GM23338 (cell line): ENCODE data around the gene IL1R1. TPM values are rescaled to one million over a fixed set of nuclear protein-coding genes. Genes with fewer than 3 reads are reported as not detected.

ENCODE experiments used
- ATAC-seq: fragments of 200-7000 bp; cut with Tn5 transposase; 3 replicates; pipeline ENCODE4 v1.9.1; 2020
- DNase-seq: peaks from one replicate; pipeline ENCODE4 v3.0.0-alpha.2; 2015; ENCODE audit warnings: low spot score
- H2AFZ ChIP-seq: fragments of 200-600 bp; sonication (generic); 2 replicates; pipeline ENCODE4 v1.8.0; 2016; ENCODE audit warnings: antibody characterized with exemption, mild to moderate bottlenecking, moderate library complexity
- H3F3A ChIP-seq: fragments of 200-600 bp; sonication (generic); replicated peaks from 2 replicates; pipeline ENCODE4 v1.8.0; 2017; ENCODE audit warnings: antibody characterized with exemption, mixed run types, low read depth
- H3K27ac ChIP-seq: fragments of 200-600 bp; sonication (generic); 2 replicates; pipeline ENCODE4 v1.6.1; 2016; ENCODE audit warnings: low read depth
- H3K27me3 ChIP-seq: fragments of 200-600 bp; sonication (generic); 2 replicates; pipeline ENCODE4 v1.8.0; 2016; ENCODE audit warnings: mild to moderate bottlenecking, mixed run types, moderate library complexity; ENCODE audit not compliant: insufficient read depth
- H3K36me3 ChIP-seq: fragments of 200-600 bp; sonication (generic); 2 replicates; pipeline ENCODE4 v1.8.0; 2016; ENCODE audit warnings: mild to moderate bottlenecking; ENCODE audit not compliant: insufficient read depth
- H3K4me1 ChIP-seq: fragments of 200-600 bp; sonication (generic); 2 replicates; pipeline ENCODE4 v1.8.0; 2016; ENCODE audit warnings: mild to moderate bottlenecking, moderate library complexity; ENCODE audit not compliant: insufficient read depth
- H3K4me2 ChIP-seq: fragments of 200-600 bp; sonication (generic); 2 replicates; pipeline ENCODE4 v1.7.1; 2017; ENCODE audit warnings: mixed run types
- H3K4me3 ChIP-seq: fragments of 200-600 bp; sonication (generic); 2 replicates; pipeline ENCODE4 v1.6.1; 2016; ENCODE audit warnings: mixed run types
- H3K79me2 ChIP-seq: fragments of 200-600 bp; sonication (generic); replicated peaks from 2 replicates; pipeline ENCODE4 v1.8.0; 2017; ENCODE audit warnings: mild to moderate bottlenecking; ENCODE audit not compliant: insufficient read depth
- H3K9me2 ChIP-seq: fragments of 200-600 bp; sonication (generic); 2 replicates; pipeline ENCODE4 v1.8.0; 2017; ENCODE audit not compliant: insufficient read depth
- H4K20me1 ChIP-seq: fragments of 200-600 bp; sonication (generic); replicated peaks from 2 replicates; pipeline ENCODE4 v1.8.0; 2017; ENCODE audit warnings: mild to moderate bottlenecking; ENCODE audit not compliant: insufficient read depth
- H3K27ac Mint-ChIP-seq: 2 replicates; pipeline ENCODE4 v1.8.0; 2020; ENCODE audit warnings: inconsistent platforms, mild to moderate bottlenecking, moderate library complexity, mixed read lengths
- H3K27me3 Mint-ChIP-seq: 3 replicates; pipeline ENCODE4 v1.8.0; 2022; ENCODE audit warnings: low read depth, mild to moderate bottlenecking, moderate library complexity, mixed read lengths, inconsistent platforms; ENCODE audit not compliant: insufficient read depth, poor library complexity
- H3K36me3 Mint-ChIP-seq: 3 replicates; pipeline ENCODE4 v1.8.0; 2021; ENCODE audit warnings: low read depth, mild to moderate bottlenecking, inconsistent platforms, moderate library complexity, mixed read lengths
- H3K4me1 Mint-ChIP-seq: 3 replicates; pipeline ENCODE4 v1.8.0; 2020; ENCODE audit warnings: mild to moderate bottlenecking, inconsistent platforms, mixed read lengths
- H3K4me3 Mint-ChIP-seq: 3 replicates; pipeline ENCODE4 v1.8.0; 2021; ENCODE audit warnings: moderate library complexity, mild to moderate bottlenecking, inconsistent platforms, mixed read lengths
- H3K9me3 Mint-ChIP-seq: 3 replicates; pipeline ENCODE4 v1.8.0; 2020; ENCODE audit warnings: moderate library complexity, mild to moderate bottlenecking, inconsistent platforms, mixed read lengths
- CREB1 ChIP-seq: fragments of 250-450 bp; sonication (Bioruptor Pico); IDR thresholded peaks from 2 replicates; pipeline ENCODE4 v1.5.0; 2020; ENCODE audit warnings: low read depth, mild to moderate bottlenecking, moderate library complexity
- EZH2 ChIP-seq: fragments of 200-600 bp; sonication (generic); IDR thresholded peaks from one replicate; pipeline ENCODE4 v1.8.0; 2017; ENCODE audit warnings: antibody characterized with exemption, mild to moderate bottlenecking, low read depth; ENCODE audit not compliant: unreplicated experiment
- EZH2phosphoT487 ChIP-seq: fragments of 200-600 bp; sonication (generic); IDR thresholded peaks from one replicate; pipeline ENCODE4 v1.8.1; 2018; ENCODE audit warnings: antibody characterized with exemption; ENCODE audit not compliant: unreplicated experiment
- JUNB ChIP-seq: IDR thresholded peaks from one replicate; pipeline ENCODE4 v1.6.1; 2016; ENCODE audit warnings: antibody characterized with exemption; ENCODE audit not compliant: unreplicated experiment
- NANOG ChIP-seq: IDR thresholded peaks from 2 replicates; pipeline ENCODE4 v1.6.1; 2016; ENCODE audit warnings: antibody characterized with exemption, borderline replicate concordance
- POLR2AphosphoS5 ChIP-seq: IDR thresholded peaks from 2 replicates; pipeline ENCODE4 v1.6.1; 2016; ENCODE audit warnings: antibody characterized with exemption, low read depth
- STAT1 ChIP-seq: IDR thresholded peaks from one replicate; pipeline ENCODE4 v1.6.1; 2016; ENCODE audit warnings: antibody characterized with exemption; ENCODE audit not compliant: unreplicated experiment
- ZNF114 ChIP-seq: fragments of 250-450 bp; sonication (Bioruptor Pico); IDR thresholded peaks from 2 replicates; pipeline ENCODE4 v1.5.0; 2020; ENCODE audit warnings: mild to moderate bottlenecking, moderate library complexity
- ZNF331 ChIP-seq: fragments of 250-450 bp; sonication (Bioruptor Pico); IDR thresholded peaks from 2 replicates; pipeline ENCODE4 v1.5.0; 2020; ENCODE audit warnings: low read depth, mild to moderate bottlenecking, moderate library complexity
- polyA plus RNA-seq: library from polyadenylated mRNA; unstranded; fragments of >200 nt; fragmentation: Nextera tagmentation; extraction: Ambion mirVana; gene quantifications from 2 replicates; pipeline ENCODE4 v1.2.1, GENCODE V29; 2016
- total RNA-seq: library from RNA; depleted of rRNA; stranded (reverse); fragments of >200 nt; shearing (Covaris generic); gene quantifications from 2 replicates; pipeline ENCODE4 v1.2.3, GENCODE V29; 2014
- TF ChIP-seq, protein P1 (sequence below): fragments of 250-450 bp; sonication (Bioruptor Pico); IDR thresholded peaks from 2 replicates; pipeline ENCODE4 v1.5.0; 2020; ENCODE audit warnings: mild to moderate bottlenecking, moderate library complexity
- TF ChIP-seq, protein P2 (sequence below): IDR thresholded peaks from one replicate; pipeline ENCODE4 v1.6.1; 2018; ENCODE audit warnings: antibody characterized with exemption; ENCODE audit not compliant: unreplicated experiment
- TF ChIP-seq, protein P3 (sequence below): IDR thresholded peaks from 2 replicates; pipeline ENCODE4 v1.6.1; 2016; ENCODE audit warnings: antibody characterized with exemption
- TF ChIP-seq, protein P4 (sequence below), 2 experiments: fragments of 200-600 bp in 1 of 2; sonication (generic) in 1 of 2; conservative IDR thresholded peaks; 2 replicates each; pipeline versions ENCODE4 v1.5.1 to v1.6.1; 2016 to 2017; ENCODE audit warnings: antibody characterized with exemption in 2 of 2, low read depth in 2 of 2, mild to moderate bottlenecking in 2 of 2, moderate library complexity in 1 of 2

IL1R1 gene
- total and polyA plus RNA-seq, 2 experiments from 2014 or later = 0.17 TPM; not detected in 1

DNA sequence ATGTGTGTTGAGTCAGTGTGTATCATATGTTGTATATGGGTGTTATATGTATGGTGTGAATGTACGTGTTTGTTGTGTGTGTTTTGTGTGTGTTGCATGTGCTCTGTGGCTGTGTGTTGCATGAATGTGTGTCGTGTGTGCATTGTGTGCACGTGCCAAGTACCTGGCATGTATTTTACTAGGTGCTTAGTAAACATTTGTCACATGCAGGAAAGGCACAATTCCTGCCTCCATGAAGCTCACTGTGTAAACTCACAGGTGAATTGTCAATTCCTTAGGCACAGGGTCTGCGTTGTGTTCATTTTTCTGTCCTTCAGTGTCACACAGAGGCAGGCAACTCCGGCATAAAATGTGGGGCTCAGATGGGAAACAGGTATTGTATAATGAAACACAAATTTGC lies 22.3 kb upstream of the IL1R1 start:
- Histone ChIP-seq H3K79me2 (no peaks in the 10 kb centered on the region), H3K9me2 (peaks cover 5% of the 10 kb centered on the region), H3K4me1 (no peaks in the 10 kb centered on the region), H3F3A (no peaks in the 10 kb centered on the region), H3K27me3 (no peaks in the 10 kb centered on the region), H3K36me3 (no peaks in the 10 kb centered on the region), H2AFZ (no peak overlapping the region), H3K27ac (no peak overlapping the region), H3K4me3 (no peak overlapping the region), H3K4me2 (no peak overlapping the region), H4K20me1 (no peaks in the 10 kb centered on the region)
- TF ChIP-seq ZNF331 (CRISPR knock-in tag) (no peak), EZH2phosphoT487 (no peak), CREB1 (CRISPR knock-in tag) (no peak), JUNB (no peak), EZH2 (no peak), ZNF114 (no peak), STAT1 (no peak), POLR2AphosphoS5 (no peak), NANOG (no peak)
- TF ChIP-seq, protein P1, sequence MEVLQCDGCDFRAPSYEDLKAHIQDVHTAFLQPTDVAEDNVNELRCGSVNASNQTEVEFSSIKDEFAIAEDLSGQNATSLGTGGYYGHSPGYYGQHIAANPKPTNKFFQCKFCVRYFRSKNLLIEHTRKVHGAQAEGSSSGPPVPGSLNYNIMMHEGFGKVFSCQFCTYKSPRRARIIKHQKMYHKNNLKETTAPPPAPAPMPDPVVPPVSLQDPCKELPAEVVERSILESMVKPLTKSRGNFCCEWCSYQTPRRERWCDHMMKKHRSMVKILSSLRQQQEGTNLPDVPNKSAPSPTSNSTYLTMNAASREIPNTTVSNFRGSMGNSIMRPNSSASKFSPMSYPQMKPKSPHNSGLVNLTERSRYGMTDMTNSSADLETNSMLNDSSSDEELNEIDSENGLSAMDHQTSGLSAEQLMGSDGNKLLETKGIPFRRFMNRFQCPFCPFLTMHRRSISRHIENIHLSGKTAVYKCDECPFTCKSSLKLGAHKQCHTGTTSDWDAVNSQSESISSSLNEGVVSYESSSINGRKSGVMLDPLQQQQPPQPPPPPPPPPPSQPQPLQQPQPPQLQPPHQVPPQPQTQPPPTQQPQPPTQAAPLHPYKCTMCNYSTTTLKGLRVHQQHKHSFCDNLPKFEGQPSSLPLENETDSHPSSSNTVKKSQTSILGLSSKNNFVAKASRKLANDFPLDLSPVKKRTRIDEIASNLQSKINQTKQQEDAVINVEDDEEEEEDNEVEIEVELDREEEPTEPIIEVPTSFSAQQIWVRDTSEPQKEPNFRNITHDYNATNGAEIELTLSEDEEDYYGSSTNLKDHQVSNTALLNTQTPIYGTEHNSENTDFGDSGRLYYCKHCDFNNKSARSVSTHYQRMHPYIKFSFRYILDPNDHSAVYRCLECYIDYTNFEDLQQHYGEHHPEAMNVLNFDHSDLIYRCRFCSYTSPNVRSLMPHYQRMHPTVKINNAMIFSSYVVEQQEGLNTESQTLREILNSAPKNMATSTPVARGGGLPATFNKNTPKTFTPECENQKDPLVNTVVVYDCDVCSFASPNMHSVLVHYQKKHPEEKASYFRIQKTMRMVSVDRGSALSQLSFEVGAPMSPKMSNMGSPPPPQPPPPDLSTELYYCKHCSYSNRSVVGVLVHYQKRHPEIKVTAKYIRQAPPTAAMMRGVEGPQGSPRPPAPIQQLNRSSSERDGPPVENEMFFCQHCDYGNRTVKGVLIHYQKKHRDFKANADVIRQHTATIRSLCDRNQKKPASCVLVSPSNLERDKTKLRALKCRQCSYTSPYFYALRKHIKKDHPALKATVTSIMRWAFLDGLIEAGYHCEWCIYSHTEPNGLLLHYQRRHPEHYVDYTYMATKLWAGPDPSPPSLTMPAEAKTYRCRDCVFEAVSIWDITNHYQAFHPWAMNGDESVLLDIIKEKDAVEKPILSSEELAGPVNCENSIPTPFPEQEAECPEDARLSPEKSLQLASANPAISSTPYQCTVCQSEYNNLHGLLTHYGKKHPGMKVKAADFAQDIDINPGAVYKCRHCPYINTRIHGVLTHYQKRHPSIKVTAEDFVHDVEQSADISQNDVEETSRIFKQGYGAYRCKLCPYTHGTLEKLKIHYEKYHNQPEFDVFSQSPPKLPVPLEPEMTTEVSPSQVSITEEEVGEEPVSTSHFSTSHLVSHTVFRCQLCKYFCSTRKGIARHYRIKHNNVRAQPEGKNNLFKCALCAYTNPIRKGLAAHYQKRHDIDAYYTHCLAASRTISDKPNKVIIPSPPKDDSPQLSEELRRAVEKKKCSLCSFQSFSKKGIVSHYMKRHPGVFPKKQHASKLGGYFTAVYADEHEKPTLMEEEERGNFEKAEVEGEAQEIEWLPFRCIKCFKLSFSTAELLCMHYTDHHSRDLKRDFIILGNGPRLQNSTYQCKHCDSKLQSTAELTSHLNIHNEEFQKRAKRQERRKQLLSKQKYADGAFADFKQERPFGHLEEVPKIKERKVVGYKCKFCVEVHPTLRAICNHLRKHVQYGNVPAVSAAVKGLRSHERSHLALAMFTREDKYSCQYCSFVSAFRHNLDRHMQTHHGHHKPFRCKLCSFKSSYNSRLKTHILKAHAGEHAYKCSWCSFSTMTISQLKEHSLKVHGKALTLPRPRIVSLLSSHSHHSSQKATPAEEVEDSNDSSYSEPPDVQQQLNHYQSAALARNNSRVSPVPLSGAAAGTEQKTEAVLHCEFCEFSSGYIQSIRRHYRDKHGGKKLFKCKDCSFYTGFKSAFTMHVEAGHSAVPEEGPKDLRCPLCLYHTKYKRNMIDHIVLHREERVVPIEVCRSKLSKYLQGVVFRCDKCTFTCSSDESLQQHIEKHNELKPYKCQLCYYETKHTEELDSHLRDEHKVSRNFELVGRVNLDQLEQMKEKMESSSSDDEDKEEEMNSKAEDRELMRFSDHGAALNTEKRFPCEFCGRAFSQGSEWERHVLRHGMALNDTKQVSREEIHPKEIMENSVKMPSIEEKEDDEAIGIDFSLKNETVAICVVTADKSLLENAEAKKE (CRISPR knock-in tag) = no peak
- TF ChIP-seq, protein P2, sequence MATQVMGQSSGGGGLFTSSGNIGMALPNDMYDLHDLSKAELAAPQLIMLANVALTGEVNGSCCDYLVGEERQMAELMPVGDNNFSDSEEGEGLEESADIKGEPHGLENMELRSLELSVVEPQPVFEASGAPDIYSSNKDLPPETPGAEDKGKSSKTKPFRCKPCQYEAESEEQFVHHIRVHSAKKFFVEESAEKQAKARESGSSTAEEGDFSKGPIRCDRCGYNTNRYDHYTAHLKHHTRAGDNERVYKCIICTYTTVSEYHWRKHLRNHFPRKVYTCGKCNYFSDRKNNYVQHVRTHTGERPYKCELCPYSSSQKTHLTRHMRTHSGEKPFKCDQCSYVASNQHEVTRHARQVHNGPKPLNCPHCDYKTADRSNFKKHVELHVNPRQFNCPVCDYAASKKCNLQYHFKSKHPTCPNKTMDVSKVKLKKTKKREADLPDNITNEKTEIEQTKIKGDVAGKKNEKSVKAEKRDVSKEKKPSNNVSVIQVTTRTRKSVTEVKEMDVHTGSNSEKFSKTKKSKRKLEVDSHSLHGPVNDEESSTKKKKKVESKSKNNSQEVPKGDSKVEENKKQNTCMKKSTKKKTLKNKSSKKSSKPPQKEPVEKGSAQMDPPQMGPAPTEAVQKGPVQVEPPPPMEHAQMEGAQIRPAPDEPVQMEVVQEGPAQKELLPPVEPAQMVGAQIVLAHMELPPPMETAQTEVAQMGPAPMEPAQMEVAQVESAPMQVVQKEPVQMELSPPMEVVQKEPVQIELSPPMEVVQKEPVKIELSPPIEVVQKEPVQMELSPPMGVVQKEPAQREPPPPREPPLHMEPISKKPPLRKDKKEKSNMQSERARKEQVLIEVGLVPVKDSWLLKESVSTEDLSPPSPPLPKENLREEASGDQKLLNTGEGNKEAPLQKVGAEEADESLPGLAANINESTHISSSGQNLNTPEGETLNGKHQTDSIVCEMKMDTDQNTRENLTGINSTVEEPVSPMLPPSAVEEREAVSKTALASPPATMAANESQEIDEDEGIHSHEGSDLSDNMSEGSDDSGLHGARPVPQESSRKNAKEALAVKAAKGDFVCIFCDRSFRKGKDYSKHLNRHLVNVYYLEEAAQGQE = no peak
- TF ChIP-seq, protein P3, sequence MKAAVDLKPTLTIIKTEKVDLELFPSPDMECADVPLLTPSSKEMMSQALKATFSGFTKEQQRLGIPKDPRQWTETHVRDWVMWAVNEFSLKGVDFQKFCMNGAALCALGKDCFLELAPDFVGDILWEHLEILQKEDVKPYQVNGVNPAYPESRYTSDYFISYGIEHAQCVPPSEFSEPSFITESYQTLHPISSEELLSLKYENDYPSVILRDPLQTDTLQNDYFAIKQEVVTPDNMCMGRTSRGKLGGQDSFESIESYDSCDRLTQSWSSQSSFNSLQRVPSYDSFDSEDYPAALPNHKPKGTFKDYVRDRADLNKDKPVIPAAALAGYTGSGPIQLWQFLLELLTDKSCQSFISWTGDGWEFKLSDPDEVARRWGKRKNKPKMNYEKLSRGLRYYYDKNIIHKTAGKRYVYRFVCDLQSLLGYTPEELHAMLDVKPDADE = no peak
- TF ChIP-seq, protein P4, sequence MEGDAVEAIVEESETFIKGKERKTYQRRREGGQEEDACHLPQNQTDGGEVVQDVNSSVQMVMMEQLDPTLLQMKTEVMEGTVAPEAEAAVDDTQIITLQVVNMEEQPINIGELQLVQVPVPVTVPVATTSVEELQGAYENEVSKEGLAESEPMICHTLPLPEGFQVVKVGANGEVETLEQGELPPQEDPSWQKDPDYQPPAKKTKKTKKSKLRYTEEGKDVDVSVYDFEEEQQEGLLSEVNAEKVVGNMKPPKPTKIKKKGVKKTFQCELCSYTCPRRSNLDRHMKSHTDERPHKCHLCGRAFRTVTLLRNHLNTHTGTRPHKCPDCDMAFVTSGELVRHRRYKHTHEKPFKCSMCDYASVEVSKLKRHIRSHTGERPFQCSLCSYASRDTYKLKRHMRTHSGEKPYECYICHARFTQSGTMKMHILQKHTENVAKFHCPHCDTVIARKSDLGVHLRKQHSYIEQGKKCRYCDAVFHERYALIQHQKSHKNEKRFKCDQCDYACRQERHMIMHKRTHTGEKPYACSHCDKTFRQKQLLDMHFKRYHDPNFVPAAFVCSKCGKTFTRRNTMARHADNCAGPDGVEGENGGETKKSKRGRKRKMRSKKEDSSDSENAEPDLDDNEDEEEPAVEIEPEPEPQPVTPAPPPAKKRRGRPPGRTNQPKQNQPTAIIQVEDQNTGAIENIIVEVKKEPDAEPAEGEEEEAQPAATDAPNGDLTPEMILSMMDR (conservative IDR thresholded peaks at IDR 0.05; ENCODE audit: low read depth in 2 of 2) = no peak
- Mint-ChIP-seq H3K4me3 (no peak overlapping the region), H3K36me3 (no peaks in the 10 kb centered on the region), H3K27ac (no peak overlapping the region), H3K9me3 (no peaks in the 10 kb centered on the region; the same call in 2 of the 3 replicates), H3K4me1 (no peaks in the 10 kb centered on the region), H3K27me3 (peaks cover 2% of the 10 kb centered on the region)
- DNase-seq = no peak
- no peak for ATAC-seq
